ENCODE data around the gene TOR3A.

DNA sequence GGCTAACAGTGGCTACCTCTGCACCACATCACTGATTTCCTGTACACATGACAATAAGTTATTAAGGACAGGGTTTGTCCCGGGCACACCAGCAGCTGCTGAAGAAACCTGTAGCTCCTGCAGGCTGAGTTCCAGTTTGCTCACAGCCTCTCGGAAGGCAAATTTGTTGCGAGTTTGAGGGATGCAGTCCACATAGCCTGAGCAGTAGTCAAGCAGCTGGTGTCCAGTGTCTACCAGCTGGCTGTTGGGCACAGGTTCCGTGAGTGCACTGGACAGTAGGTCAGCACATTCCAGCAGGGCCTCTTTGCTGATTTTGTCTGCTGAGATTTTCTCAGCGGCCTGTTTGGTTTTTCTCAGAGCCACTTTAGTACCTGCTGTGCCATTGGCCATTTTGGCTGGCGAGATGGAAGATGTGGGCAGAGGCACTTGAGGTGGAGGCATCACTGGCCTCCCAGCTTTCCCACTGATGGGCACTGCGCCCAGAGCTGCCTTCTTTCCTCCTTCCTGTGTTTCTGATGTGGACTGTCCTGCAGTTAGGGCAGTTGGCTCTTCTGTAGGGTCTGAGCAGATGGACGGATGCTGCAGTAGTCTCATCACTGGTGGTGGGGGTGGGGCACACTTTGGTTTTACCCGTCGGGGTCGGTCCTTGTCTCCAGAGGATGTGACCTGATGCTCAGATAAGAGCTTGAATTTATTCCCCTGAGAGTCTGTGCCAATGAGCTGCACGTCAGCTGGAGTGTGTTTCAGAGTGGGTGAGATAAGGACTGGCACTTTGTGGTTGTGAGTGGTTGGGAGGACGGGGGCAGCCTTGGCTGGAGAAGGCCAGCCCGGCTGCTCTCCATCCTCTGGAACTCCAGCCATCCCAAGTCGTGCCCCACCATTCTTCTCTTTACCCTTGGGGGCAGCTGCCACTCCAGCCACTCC lies 26.1 kb downstream of the TOR3A start:
- no peak for TF ChIP-seq POLR2AphosphoS5 (IDR thresholded peaks at IDR 0.05)
- TF ChIP-seq, protein P1, sequence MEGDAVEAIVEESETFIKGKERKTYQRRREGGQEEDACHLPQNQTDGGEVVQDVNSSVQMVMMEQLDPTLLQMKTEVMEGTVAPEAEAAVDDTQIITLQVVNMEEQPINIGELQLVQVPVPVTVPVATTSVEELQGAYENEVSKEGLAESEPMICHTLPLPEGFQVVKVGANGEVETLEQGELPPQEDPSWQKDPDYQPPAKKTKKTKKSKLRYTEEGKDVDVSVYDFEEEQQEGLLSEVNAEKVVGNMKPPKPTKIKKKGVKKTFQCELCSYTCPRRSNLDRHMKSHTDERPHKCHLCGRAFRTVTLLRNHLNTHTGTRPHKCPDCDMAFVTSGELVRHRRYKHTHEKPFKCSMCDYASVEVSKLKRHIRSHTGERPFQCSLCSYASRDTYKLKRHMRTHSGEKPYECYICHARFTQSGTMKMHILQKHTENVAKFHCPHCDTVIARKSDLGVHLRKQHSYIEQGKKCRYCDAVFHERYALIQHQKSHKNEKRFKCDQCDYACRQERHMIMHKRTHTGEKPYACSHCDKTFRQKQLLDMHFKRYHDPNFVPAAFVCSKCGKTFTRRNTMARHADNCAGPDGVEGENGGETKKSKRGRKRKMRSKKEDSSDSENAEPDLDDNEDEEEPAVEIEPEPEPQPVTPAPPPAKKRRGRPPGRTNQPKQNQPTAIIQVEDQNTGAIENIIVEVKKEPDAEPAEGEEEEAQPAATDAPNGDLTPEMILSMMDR (IDR thresholded peaks at IDR 0.05) = no peak
- no peak for TF ChIP-seq POLR2A (IDR thresholded peaks at IDR 0.05; ENCODE audit: low read depth)
- TF ChIP-seq EP300 (IDR thresholded peaks at IDR 0.05) = no peak

Measured in esophagus muscularis mucosa (tissue), 4 donors.